GM21528 (cell line): Measurements from ENCODE around the gene EPPIN.
"Not testable (repeated sequence)": the region's sequence is repeated elsewhere in the genome, so short reads cannot be mapped to it uniquely, and the experiment has no call there.

Experiments used
- ATAC-seq: cut with Tn5 transposase; IDR thresholded peaks from one replicate; pipeline ENCODE4 v1.9.1; 2021; ENCODE audit warnings: mild to moderate bottlenecking, moderate library complexity; ENCODE audit not compliant: unreplicated experiment, low FRiP score

EPPIN gene

DNA sequence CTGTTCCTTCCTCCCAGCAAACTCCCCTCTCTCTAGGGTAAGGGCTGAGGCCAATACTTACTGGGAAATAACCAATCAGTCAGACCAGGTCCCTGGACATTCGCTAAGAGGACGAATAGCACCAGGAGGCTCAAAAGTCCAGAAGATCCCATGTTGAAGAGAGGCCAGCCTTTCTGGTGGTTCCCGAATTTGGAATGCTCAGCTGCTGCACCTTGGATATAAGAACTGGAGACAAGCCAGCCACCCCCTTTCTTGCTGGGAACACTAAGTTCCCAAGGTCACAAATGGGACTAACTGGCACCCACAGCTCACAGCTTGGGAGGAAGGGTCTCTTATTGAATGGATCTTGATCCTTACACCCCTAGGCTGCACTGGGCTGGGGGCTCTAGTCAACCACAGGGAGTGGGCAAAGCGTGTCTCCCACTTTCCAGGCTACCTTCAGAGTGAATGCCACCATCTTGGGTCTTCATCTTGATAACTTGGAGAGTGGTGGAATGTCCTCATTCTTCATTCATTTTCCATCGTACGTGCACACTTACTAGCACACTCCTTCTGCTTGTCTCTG, at the start of gene EPPIN:
Gene EPPIN (minus strand): TSS at position 196 of the 565 bp plus-strand sequence. CDS start 44 bp downstream, at position 152.
- ATAC-seq, result no peak

GRCh38 chr20:45595235-45595634, 48.0 kb upstream of the EPPIN start:
- ATAC-seq, result no peak

DNA sequence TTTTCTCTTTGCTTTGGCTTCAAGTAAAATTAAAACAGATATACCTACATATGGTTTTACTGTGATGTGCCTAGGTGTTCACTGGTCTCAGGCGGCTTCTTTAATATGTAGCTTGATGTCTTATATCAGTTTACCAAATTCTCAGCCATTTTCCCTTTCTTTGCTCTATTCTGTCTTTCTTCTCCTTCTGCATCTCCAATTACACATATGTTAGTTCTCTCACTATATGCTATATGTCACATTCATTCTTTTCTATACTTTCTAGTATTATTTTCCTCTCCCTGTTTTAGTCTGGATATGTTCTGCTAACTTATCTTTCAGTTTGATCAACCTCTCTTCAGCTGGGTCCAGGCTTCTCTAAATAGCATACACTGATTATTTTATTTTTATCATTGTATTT, 46.3 kb upstream of the EPPIN start:
- no peak for ATAC-seq

DNA sequence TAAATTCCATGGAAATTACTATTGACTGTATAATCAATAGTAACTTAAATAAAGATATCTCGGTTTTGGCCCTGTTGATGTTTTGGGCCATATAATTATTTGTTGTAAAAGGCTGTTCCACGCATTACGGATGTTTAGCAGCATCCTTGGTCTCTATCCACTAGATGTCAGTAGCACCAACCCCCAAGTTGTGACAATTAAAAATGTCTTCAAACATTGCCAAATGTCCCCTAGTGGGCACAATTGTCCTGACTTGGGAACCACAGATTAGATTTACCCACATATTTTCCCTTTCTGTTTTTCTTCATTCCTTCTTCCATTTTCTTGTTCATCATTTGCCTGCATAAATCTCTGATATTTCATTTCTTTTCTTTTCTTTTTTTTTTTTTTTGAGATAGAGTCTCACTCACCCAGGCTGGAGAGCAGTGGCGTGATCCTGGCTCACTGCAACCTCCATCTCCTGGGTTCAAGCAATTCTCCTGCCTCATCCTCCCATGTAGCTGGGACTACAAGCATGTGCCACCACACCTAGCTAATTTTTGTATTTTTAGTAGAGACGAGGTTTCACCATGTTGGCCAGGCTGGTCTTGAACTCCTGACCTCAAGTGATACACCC, 45.5 kb upstream of the EPPIN start:
- ATAC-seq, result no peak

DNA sequence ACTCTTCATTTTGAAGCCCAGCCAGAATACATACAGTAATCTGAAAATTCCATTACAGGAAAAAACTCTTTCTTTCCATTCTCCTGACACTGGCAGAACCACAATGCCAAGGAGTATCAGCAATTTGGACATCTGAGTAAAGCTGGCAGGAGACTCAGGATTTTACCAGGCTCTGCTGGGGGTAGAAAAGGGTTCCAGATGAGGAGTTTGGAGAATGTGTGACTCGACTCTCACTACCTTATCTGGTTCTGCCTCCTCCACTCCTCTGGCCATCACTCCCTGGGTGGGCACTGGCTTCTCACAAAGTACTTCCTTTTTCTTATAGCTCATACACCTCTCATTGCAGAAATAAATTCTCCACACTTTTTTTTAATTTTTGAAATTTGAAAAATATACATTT, 42.5 kb upstream of the EPPIN start:
- no peak for ATAC-seq

DNA sequence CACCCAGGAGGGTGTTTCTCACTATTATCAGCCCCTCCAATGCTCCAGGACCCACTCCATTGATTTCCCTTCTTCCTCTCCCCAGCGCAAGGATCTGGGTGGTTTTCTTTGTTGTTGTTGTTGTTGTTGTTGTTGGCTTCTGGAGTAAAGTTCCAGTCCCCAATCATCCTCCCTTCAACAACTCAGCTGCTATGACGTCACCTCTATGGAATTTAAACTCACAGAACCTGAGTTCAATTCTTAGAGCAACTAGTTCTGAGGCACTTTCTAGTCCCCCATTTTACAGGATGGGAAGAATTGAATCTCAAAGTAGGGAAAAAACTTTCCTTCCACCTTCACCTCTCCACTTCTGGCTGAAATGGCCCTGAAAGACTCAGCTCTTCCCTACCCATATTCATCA, 41.6 kb upstream of the EPPIN start:
- no peak for ATAC-seq

DNA sequence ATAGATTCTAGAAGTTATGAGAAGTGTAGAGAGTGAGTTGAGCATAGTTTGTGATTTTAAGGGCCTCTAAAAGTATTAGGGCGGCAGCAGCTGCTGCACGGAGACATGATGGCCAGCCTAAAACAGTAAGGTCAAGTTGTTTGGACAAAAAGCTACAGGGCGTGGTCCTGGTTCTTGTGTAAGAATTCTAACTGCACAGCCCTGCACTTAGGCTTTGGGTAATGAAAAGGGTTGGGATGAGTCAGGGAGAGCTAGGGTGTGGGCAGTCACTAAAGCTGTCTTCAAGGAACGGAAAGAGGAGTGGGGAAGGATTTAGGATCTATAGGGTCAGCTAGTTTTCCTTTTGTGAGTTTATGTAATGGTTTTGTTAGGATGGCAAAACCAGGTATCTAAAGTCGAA, 38.8 kb upstream of the EPPIN start:
- not testable (repeated sequence) for ATAC-seq

GRCh38 chr20:45584294-45584693, 37.1 kb upstream of the EPPIN start:
- ATAC-seq, result not testable (repeated sequence)

DNA sequence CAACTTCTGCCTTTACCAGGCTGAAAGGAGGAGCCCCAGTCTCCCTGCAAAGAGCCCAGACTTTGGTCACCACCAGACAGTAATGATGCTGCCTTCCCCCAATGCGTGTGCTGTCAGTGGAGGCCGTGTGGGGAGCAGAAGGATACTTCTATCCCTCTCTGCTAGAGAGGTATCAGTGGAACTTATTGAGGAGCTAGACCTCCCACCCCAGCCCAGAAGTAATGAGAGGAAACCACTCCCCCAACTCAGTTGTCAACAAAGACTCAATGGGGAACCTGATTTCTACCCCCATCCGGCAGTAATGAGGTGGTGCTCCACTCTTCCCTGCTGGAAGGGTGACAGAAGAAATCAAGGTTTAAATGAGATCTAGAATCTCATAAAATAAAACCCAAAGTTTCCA, 36.3 kb upstream of the EPPIN start:
- no peak for ATAC-seq

GRCh38 chr20:45581702-45582101, 34.5 kb upstream of the EPPIN start:
- ATAC-seq, result no peak

DNA sequence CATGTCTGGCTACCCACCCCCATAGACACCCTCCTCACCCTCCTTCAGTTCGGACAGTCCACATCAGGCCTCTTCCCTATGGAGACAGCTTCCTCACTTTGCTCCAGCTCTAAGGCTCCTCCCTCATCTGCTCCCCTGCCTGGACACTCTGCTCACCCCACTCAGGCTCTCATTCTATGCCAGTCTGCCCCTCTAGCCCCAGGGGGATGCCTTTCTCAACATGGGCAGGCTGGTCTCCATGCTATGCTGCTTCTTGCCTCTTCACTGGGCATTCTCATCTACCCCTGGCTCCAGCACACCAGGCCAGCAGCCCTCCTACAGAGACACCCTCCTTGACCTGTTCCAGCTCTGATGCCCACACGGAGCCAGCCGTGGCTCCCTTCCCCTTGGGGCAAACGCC, 32.0 kb upstream of the EPPIN start, which contains the start of gene WFDC8:
Gene WFDC8 (minus strand): TSS at position 101 of the 400 bp plus-strand sequence. CDS start 37 bp downstream, at position 64.
- no peak for ATAC-seq

DNA sequence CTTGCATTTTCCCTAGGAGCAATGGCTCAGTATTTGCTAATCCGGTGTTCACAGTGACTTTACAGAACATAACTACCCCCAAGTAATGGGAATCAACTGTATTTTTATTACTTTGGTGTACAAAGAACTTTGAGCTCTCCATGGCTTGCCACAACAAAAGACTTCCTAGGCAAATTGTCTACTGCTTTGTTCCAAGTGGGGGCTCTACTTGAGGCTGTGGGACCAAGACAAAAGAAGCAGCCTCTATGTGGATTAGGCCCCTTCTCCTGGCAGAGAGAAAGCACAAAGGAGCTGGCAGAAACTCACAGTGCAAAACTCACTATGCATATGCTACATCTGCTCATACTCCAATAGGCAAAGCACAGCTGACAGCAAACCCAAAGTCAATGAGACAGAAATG, 31.0 kb upstream of the EPPIN start:
- no peak for ATAC-seq

DNA sequence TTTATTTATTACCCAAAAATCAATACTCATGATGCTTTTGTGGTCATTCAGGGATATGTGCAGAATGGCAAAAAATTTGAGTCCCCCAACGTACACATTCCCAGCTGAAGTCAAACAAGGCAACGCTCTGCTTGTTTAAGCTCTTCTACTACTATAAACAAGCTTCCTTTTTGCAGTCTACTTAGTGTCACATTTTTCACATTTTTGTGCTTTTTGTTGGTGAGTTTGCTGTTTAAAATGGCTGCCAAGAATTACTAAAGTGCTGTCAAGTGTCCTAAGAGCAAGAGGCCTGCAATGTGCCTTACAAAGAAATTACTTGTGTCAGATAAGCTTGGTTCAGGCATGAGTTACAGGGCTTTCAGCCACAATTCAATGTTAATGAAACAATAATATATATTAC, 29.8 kb upstream of the EPPIN start:
- no peak for ATAC-seq

DNA sequence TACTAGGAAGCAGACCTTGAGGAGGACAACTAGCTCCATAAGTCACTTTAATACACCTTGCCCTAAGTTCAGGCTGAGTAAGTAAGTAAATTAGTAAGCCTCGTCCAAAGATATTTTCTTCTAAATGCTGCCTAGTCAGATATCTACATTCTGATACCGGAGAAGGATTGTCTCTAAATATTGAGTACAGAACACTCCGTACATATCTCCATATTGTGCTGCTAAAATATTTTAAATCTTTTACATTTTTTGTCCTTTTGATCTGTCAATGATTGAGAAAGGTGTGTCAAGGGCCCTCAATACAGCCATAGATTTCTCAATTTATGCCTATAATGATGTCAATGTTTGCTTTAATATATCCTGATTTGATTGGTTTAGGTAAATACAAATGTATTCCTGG, 28.7 kb upstream of the EPPIN start:
- no peak for ATAC-seq

DNA sequence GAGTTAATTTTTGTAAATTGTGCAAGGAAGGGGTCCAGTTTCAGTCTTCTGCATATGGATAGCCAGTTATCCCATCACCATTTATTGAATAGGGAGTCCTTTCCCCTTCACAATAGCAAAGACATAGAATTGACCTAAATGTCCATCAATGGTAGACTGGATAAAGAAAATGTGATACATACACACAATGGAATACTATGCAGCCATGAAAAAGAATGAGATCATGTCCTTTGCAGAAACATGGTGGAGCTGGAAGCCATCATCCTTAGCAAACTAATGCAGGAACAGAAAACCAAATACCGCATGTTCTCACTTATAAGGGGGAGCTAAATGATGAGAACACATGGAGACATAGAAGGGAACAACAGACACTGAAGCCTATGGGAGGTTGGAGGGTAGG, 22.4 kb upstream of the EPPIN start:
- not testable (repeated sequence) for ATAC-seq

DNA sequence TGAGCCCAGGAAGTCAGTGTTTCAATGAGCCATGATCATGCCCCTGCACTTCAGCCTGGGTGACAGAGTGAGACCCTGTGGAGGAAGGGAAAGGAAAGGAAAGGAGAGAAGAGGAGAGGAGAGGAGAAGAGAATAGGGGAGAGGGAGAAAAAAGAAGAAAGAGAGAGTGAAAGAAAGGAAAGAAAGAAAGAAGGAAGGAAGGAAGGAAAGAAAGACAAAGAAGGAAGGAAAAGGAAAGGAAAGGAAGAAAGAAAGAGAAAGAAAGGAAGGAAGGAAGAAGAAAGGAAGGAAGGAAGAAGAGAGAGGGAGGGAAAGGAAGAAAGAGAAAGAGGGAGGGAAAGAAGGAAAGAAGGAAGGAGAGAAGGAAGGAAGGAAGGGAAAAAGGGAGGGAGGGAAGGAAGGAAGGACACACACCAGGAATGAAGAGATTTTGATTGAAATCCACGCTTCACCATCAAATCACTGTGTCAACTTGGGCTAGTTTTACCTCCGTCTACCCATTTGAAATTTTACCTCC, 17.6 kb upstream of the EPPIN start:
- ATAC-seq, result no peak

- ATAC-seq, result no peak
Measured at GRCh38 chr20:45555198-45555597, 8.0 kb upstream of the EPPIN start.

GRCh38 chr20:45552456-45552855, 5.3 kb upstream of the EPPIN start:
- no peak for ATAC-seq

DNA sequence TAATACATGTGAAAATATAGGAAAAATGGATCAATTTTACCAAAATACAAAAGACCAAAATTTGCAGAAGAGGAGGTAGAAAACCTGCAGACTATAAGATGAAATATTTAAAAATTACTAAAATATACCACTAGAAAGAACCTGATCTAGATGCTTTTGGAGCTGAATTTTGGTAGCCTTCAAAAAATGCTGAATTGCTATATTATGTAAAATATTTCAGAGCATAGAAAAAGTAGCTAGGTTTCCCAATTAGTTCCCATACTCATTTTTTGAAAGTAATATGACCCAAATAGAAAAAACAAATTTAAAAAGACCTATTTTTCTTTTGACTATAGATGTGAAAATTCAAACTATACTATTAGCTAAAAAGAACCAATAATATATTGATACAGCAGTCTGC, 3.6 kb upstream of the EPPIN start:
- ATAC-seq, result no peak

DNA sequence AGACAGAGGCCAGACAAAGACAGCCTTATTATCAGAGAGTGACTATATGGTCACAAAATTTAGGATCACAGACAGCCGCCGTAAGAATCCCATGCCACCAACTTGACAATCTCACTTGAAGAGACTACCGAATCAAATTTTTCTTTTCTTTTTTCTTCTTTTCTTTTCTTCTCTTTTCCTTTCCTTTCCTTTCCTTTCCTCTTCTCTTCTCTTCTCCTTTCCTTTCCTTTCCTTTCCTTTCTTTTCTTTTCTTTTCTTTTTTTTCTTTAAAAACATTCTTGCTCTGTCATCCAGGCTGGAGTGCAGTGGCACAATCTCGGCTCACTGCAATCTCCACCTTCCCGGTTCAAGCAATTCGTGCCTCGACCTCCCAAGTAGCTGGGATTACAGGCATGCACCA, 1.2 kb upstream of the EPPIN start:
- ATAC-seq, result no peak

GRCh38 chr20:45545754-45546453, 1.3 kb downstream of the EPPIN start:
- no peak for ATAC-seq

DNA sequence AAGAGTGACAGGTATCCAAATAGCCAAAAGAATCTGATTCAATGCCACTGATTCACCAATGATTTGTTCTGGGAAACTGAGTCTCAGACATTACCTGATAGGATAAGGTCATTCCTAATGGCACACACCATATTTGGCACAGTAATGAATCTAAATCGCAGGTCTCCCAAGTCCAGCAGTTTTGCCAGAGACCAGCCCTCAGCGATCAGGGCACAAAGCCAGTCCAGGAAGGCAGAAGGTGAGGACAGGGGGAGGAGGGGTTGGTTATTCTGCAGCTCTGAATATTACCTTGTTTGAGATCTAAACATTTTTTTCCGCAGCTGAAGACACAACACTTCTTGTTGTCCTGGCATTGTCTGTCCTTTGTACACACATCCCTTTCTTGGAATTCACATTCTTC, 1.9 kb downstream of the EPPIN start:
- no peak for ATAC-seq
